Activated CD4-positive, alpha-beta T cell treated with anti-CD3 and anti-CD28 coated beads, Interleukin-2, amount 50 U/mL, for 48 hours (primary cell): ENCODE results near the gene GCA.

ENCODE experiments used
- DNase-seq, 2 experiments: peaks; one replicate each; pipeline ENCODE4 v3.0.0-alpha.2; 2020

Gene GCA, protein sequence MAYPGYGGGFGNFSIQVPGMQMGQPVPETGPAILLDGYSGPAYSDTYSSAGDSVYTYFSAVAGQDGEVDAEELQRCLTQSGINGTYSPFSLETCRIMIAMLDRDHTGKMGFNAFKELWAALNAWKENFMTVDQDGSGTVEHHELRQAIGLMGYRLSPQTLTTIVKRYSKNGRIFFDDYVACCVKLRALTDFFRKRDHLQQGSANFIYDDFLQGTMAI

DNA sequence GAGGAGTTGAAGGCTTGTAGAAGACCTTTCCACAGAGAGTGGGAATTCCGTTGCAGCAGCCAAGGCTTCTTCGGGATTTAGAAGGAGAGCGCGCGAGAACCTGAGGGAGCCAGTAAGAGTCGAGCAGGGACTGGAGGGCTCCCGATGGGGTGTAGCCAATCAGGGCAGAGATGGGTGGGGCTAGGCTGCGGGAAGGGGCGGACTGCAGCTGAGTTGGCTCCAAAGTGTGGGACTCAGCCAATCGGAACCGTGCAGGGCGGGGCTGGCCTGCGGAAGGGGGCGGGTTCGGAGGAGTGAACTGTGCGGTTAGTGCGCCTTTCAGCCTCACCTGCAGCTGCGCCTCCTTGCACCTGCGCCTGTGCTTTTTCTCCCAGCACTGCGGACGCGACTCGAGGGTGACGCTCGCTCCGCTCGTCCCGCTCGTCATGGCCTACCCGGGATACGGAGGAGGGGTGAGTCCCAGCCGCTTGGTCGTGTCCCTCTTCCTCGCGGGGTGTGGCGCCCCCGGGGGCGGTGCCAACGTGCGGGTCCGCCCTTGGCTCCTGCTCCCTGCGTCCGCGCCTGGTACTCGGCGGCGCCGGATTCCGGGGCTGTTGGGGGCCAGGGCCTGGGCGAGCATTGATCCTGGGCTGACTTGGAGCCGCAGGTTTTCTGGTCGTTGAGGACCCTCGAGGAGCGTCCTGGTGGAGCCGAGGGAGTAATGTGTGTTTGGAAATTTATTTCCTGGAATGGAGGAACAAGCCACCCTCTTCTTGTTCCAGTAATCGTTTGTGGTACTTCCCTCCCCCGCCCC is at the start of gene GCA:
Gene GCA, plus strand, starts transcription at position 309 of the 793 bp plus-strand sequence. Its CDS starts 117 bp downstream, at position 426.
- peak; percentile 99 for DNase-seq

DNA sequence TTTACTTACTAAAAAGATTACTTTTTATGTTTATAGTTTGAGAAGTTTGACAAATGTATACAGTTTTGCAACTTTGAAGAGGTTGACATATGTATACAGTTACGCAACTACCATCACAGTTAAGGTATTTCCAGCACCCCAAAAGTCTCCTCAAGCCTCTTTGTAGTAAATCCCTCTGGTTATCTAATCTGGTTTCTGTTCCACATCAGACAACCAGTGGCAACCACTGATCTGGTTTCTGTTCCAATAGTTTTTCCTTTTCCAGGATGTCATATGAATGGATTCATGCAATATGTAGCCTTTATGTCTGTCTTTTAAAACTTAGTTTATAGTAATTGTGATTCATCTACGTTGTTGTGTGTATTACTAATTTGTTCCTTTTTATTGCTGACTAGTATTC is 48.9 kb upstream of the GCA start:
- no peak for DNase-seq

DNA sequence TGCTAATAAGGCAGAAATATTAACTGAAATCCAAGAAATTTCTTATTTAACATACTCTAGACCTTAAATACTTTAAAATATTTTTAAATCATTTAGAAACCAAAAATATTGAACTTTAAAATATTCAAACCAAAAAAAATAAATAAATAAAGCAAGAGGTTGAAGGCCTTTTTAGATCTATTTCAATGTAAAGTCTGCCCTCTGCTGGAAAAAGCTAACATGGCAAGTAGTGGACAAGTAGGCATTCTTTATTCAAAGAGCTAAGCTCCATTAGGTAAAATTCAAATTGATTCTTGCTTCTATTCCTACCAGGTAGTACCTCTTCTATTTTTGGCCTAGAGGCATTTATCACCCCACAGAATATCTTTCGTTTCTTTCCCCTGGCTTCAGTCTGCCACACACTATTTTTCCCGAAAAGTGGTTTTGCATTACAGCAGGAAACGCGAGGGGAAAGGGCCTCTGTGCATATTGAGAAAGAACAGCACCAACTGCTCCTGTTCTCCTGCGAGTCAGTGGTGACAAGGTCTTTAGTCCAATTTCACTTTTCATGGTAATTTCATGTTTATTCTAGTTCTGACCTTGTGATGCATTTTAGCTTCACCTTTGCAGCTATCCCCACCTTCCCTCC is 45.9 kb upstream of the GCA start:
- peak; percentile 16 to 50 for DNase-seq

DNA sequence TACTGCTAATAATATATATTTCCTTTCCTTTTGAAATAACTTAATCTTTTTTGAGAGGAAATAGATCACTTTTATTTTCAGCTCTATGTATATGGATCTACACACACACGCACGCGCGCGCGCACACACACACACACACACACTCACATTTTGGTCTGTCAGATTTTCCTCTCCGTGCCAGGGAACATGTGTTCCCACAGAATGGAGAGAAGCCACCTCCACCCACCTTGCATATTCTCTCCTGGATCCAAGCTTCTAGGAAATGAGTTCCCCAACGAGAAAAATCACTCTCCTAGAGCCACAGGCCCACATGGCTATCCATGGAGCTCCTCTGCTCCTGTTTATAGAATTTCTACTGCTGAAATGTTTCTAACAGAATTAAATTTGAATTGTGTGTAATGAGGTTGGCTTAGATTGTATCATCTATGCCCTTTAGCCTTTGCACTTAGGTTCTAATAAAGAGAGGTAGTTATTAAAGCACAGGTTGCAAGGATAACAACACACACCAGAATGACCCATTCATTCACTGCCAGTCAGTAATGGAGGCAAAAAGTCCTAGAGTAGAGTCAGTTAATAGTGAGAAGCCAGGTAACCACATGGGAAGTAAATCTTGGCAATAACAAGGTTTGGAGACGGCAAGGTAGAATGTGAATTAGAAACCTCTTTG is 45.1 kb upstream of the GCA start:
- DNase-seq = no peak

DNA sequence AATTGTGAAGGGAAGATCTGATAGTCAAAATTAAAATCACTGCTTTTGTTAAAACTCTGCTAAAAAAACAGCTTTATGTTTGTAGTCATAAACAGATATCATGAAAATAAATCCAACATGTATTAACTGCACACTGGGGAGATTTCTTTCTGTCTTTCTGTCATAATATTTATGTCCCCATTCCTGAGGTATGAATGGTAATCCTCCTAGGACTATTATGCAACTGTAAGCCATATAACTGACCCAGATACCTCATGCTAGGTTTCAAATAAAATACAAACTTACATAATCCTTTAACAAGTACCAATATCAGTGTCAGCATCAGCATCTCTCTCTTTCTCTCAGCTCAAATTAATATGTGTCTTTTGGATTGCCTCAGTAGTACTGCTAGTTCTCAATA is 43.7 kb upstream of the GCA start:
- DNase-seq = no peak

DNA sequence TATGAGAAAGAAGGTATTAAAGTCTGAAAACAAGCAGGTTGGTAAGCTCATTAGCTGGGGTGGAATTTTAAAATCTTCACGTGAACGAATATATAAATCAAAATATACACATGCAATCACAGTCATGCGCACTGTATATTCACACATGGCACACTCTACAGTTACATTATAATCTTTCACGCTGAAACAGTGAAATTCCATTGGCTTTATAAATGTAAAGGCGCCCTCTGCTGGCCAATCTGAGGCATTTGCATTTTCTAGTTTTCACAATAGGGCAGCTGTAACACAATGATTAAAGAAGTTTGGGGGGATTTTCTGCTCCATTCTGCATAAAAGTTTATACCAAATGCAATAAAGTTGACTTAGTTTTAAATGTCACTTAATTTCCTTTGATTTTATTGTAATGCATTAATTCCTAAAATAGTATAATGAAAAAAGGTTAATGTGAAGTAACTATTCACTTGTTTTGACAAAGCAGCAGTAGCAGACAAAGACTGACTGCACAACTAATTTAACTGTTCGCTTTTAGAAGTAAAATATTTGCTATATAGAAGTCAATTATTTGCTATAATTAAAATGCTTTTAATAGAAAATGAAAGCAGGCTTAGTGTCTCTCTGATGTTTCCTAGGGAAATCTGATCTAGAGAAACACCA is 42.7 kb upstream of the GCA start:
- peak; percentile 33 to 61 for DNase-seq

DNA sequence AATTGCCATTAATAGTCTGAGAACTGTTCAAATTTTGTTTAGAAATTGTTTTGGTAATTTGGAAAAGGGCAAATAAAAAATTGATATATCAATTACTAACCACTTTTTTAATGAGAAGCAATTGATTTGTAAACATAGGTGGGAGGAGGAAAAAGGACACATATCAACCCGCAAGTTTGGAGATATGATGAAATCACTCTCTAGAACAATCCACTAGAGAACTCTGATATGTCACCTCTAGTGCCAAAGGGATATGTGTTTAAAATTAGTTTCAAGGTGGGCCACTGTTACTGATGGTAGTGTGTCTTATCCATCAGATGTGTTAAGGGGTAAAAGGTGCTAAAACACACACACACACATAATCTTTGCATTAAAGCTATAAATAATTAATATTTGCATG is 42.1 kb upstream of the GCA start:
- no peak for DNase-seq

DNA sequence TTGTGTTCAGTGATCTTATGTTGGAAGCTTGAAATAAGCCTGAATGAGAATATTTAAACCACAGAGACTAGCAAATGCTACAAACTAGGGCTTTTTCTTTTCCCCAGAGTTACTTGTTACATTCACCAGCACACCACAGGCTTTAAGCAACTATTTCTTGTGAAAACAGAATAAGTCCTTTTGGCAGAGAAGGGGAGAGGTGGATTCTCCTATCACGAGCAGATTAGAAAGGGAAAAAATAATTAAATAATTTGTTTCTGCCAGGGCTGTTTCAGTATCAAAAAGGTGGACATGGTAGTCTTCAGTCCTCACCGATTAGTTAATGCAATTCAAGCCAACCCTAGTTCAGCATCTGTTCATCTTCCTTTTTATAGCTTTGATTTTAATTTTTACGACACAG is 38.0 kb upstream of the GCA start:
- DNase-seq = no peak

DNA sequence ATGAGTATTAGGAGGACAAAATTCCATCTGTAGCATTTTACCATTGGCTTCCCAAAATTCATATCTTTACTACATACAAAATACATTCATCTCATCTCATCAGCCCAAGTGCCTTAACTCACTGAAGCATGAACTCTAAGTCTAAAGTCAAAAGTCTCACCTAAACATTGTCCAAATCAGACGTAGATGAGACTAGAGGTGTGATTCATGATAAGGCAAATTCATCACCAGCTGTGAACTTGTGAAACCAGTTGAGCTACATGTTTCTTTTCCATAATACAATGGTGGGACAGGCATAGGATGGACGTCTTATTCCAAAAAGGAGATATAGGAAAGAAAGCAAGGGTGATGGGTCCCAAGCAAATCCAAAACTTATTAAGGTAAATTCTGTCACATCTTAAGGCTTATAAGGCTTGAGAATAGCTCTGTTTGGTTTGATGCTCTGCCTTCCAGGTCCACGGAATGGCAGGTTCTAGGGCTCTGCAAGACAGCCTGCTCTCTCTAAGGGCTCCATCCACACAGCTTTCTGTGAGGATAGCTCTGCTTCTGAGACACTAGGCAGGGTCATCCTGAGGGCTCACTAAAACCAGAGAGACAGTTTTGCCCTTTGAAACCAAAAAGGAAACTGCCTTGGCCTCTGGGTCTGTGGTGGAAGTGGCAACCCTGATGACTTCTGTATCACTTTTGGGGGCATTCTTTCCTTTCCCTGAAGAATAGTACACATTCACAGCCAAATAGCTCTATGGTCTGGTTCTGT is 35.0 kb upstream of the GCA start:
- no peak for DNase-seq

DNA sequence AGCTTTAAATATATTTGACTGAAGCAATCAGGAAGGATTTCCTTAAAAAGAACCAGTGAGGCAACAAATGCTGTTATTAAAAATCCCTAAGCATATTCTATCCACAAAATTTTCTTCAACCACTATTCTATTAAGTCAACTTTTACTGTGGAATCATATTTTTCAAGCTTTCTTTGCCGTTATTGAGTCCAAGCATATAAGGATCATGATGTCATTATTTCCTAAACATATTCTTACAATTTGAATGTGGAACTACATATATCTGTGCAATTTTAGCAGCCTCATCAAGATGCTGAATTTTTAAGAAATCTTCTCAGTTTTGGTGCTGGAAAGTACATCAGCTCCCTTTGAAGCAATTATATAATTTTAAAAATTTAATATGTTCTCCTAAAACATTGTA is 31.1 kb upstream of the GCA start:
- DNase-seq = no peak

DNA sequence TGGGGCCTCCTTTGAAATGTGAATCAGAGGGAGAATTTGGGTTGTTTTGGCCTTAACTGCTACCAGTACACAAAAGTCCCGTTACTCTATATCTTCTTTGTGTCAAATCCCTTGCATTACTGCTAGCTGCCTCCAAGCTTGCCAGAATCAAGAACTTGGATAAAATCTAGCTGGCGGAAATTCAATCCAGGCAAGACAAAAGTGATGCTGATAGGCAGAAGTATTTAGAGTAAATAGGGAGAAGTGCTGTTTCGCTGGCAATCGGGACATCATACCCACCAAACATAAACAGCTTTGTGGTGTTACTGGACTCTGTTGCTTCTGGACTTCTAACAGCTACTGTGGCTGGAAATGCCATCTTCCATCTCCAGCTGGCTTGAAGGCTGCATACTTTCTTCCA is 28.0 kb upstream of the GCA start:
- no peak for DNase-seq

DNA sequence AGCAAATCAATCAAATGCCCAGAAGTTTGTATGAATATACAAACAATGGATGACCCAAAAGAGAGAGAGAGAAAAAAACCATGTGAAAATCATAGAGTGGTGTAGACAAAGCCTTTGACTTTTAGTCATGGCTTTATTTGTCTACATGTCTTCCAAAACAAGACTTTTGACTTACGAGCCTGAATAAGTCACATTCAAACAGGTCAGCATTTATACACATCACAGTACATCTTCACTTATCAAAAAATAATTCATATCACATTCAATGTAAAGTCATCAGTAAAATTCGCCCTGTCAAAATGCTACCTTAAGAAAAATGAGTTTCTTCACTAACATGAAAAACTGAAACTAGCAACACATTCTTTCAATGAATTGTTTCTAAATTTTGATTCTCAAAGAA is 27.3 kb upstream of the GCA start:
- DNase-seq = no peak

DNA sequence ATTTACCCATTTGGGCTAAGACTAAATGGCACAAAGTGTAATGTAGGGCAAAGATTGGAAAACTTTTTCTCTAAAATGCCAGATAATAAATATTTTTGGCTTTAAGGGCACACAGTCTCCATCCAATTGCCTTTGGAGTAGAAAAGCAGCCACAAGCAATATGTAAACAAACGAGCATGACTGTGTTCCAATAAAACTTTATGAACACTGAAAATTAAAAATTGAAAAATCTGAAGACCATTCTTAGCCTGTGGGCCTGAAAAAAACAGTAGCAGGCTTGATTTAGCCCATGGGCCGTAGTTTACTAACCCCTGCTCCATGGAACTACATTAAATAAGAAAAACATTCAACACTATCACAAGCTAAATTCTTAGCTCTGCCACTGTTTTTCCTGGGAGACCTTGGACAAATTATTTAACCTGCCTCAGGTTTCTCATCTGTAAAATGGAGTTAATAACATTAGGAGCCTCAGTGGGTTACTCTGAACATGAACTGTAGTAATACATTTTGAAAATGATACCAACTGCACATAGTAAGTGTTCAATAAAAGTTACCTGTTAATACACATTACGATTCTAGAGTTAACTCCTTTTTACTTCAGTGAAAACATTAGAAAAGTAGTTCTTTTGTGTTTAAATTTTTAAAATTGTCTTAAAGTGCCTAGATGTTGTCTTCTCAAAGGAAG is 26.7 kb upstream of the GCA start:
- DNase-seq = no peak

DNA sequence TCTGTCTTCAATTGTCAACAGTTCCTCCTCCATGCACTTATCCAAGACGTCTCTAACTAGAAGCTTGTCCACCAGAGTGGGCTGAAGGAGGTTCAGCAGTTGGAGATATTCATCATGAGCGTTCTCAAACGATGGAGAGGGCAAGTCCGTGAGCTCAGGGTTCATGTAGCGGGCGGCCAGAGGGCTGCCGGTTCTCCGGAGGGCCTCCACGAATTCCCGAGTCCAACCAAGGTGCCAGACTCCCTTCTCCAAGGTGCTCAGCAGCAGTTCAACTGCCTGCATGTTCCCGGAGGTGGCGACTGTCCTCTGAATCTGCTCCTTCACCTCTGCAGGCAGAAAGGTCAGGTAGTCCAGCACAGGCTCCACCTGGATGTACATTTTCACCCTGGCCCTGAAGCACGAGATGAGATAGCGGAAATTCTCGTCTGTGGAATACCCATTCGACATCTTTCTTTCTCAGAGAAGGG is 26.0 kb upstream of the GCA start:
- DNase-seq = peak; percentile 31 to 45

DNA sequence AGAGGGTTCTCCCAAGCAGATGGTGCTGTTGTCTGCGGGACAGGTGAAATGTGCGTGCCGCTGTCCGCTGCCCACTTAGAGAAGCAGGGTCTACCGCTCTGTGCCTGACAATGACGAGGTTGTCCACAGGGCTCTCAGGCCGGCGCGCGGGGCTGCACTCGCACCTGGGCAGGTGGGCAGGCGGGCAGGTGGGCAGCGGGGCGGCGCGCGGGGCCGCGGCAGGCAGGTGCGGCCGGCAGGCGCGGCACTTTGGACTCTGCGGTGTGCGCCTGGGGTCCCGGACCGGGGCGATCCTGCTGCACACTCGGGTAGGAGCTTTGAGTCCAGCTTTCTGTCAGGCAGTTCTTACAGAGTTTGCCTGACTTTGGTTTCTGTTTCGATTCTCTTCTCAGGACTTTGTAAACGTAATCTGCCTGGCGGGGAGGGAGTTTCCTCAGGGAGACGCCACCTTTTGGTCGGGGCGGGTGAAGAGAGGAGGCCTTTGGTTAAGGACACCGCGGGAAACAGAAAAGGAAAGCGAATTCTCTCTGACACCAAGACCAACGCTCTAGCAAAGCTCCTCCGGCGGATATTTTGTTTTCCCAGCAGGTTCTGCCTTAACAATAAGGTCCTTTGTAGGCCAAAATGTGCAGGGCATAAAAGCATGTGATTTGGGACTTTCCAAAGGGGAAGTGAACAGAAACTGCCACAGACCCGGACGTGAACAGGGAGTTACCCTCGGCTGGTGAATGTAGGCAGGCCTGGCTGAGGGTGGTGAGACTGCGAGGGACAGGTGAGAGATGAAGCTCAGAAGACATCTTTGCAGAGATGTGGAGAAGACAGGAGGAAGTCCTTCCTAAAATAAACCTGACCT is 25.4 kb upstream of the GCA start, which contains the start of gene IFIH1:
Gene IFIH1, minus strand, starts transcription at position 357 of the 853 bp plus-strand sequence. CDS start 377 bp downstream, outside the sequence.
- DNase-seq = peak; percentile 76 to 82

DNA sequence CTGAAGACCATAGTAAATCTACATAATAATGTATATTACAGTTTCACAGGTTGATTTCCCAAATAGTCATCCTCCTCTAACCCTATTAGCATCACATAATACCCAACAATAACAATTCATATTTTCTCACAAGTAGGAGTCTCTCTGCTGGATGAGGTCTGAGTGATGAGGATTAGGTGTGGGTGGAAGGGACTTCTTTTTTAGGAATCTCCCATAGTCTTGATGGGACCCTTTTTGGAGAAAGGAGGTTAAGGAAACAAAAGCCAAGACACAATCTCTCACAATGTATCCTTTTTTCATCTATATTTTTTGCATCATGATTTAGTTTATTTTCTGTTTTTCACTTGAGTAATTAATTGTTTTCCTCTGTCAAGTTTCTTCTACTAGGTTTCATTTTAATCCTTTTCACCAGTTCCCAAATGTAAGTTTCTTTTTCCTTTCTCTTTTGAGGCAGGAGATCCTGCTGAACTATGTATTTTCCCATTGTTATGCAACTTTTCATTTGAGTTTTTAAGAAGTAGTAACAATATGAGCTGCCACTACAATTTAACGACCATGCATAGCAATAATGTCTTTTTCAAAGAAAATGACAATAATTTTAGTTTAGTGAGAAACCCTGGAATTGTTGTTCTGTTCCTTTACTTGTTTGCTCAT is 22.9 kb upstream of the GCA start:
- DNase-seq = no peak

DNA sequence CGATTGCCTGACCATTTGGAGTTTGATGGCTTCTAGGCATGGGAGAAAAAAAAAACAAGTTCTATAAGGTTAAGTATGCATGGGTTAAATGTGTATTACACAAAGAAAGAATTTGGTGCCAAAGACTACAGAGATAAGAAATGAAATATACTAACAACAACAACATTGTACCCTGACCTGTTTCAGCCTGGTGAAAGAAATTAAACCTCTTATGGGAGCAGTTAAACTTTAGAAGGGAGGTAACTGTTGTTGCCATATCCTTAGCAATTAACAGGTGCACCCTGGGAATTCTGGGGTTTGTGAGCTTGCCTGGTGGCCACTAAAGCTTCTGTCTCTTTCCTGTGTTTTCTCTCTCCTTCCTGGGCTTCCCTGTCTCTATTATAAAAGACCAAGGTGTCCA is 19.0 kb upstream of the GCA start:
- no peak for DNase-seq

DNA sequence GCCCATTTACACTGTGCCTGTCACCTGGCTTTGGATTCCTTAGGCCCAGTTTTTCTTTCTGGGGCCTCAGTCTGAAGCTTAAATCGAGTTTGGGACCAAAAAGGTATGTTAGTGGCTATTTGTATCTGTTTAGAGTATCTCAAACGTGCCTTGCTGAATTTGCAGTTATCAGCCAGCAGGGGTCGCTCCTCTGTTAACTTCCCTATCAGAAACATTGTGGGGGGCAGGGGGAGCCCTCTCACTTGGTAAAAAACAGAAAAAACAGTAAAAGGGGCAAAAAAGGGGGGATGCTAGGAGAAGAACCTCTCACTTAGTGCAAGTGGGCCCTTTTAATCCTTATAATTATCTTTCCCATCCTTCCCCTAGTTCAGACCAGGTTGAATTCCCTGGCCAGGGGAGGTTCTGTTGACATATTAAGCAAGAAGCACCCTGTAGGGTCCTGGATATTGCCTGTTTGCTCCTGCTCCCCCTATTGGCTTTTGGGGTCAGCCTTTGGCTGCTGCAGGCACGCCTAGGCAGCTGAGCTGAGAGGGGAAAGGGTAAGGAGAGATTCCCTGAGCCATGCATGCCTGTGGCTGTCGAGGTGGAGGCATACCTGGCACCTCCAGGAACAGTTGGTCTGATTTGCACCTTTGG is 16.7 kb upstream of the GCA start:
- DNase-seq = peak in 1 of 2 experiments; percentile 29

DNA sequence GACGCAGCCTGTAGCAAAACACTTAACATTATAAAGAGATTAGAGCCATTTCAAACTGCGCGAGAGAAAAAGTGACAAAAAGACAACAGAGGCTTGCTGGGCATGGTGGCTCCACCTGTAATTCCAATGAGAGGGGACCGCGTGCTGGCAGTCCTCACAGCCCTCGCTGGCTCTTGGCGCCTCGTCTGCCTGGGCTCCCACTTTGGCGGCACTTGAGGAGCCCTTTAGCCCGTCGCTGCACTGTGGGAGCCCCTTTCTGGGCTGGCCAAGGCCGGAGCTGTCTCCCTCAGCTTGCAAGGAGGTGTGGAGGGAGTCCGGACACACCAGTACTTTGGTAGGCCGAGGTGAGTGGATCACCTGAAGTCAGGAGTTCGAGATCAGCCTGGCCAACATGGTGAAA is 16.1 kb upstream of the GCA start:
- DNase-seq = no peak
